ENCODE results near the gene PTPRD. TPM values are rescaled to one million over a fixed set of nuclear protein-coding genes. Genes with fewer than 3 reads are reported as not detected.
A peak's percentile ranks its signal among the peaks of the same experiment; 100 is the strongest.

Gene PTPRD
- total RNA-seq, 1 donor from 2014 or later: 15.6 TPM

- Histone ChIP-seq H3K36me3 (no peaks in the 10 kb centered on the region), H3K9me3 (replicated peaks) (peaks cover 4% of the 10 kb centered on the region), H3K27me3 (ENCODE audit: low read depth) (no peaks in the 10 kb centered on the region), H3K27ac (replicated peaks) (no peak overlapping the region), H3K4me3 (no peak overlapping the region), H3K4me1 (no peaks in the 10 kb centered on the region)
- intact Hi-C loops (cut with micrococcal nuclease): no loop called here
- no peak for TF ChIP-seq CTCF (IDR thresholded peaks at IDR 0.05; ENCODE audit: borderline replicate concordance)
- DNase-seq: no peak
Measured at GRCh38 chr9:9389904-9390303, 1222.9 kb downstream of the PTPRD start.

- Histone ChIP-seq H3K9me3 (replicated peaks) (no peaks in the 10 kb centered on the region), H3K36me3 (no peaks in the 10 kb centered on the region), H3K4me3 (no peak overlapping the region), H3K27ac (replicated peaks) (no peak overlapping the region), H3K4me1 (no peaks in the 10 kb centered on the region), H3K27me3 (ENCODE audit: low read depth) (no peaks in the 10 kb centered on the region)
- TF ChIP-seq CTCF (IDR thresholded peaks at IDR 0.05; ENCODE audit: borderline replicate concordance): no peak
- DNase-seq: no peak
- intact Hi-C loops (cut with micrococcal nuclease): no loop called here
Measured at GRCh38 chr9:9387511-9388115, 1225.2 kb downstream of the PTPRD start.

GRCh38 chr9:9362332-9362731 lies 1250.5 kb downstream of the PTPRD start:
- no peaks in the 10 kb centered on the region for H3K9me3 ChIP-seq (replicated peaks)
- no peaks in the 10 kb centered on the region for H3K36me3 ChIP-seq
- H3K27ac ChIP-seq (replicated peaks): no peak overlapping the region
- H3K27me3 ChIP-seq (ENCODE audit: low read depth): no peaks in the 10 kb centered on the region
- intact Hi-C loops (cut with micrococcal nuclease): no loop called here
- no peak overlapping the region for H3K4me3 ChIP-seq
- TF ChIP-seq CTCF (IDR thresholded peaks at IDR 0.05; ENCODE audit: borderline replicate concordance): no peak
- no peaks in the 10 kb centered on the region for H3K4me1 ChIP-seq
- no peak for DNase-seq

- no peak overlapping the region for H3K27ac ChIP-seq (replicated peaks)
- H3K36me3 ChIP-seq: no peaks in the 10 kb centered on the region
- no peaks in the 10 kb centered on the region for H3K27me3 ChIP-seq (ENCODE audit: low read depth)
- H3K4me3 ChIP-seq: no peak overlapping the region
- no peak for DNase-seq
- TF ChIP-seq CTCF (IDR thresholded peaks at IDR 0.05; ENCODE audit: borderline replicate concordance): peak; percentile 64
- no peaks in the 10 kb centered on the region for H3K4me1 ChIP-seq
- no peaks in the 10 kb centered on the region for H3K9me3 ChIP-seq (replicated peaks)
- intact Hi-C loops (cut with micrococcal nuclease): no loop called here
Measured at GRCh38 chr9:9352877-9353481, 1259.8 kb downstream of the PTPRD start.

- intact Hi-C loops (cut with micrococcal nuclease): no loop called here
- Histone ChIP-seq H3K4me3 (no peak overlapping the region), H3K27me3 (ENCODE audit: low read depth) (no peaks in the 10 kb centered on the region), H3K36me3 (no peaks in the 10 kb centered on the region), H3K27ac (replicated peaks) (no peak overlapping the region), H3K4me1 (no peaks in the 10 kb centered on the region), H3K9me3 (replicated peaks) (no peaks in the 10 kb centered on the region)
- no peak for DNase-seq
- no peak for TF ChIP-seq CTCF (IDR thresholded peaks at IDR 0.05; ENCODE audit: borderline replicate concordance)
Measured at GRCh38 chr9:9341203-9341602, 1271.6 kb downstream of the PTPRD start.
